Calu3 (cell line): ENCODE results near the gene CDH13. TPM values are rescaled to one million over a fixed set of nuclear protein-coding genes. Genes with fewer than 3 reads are reported as not detected.

Experiments
- BruUV-seq: library from RNA; stranded (reverse); fragments of 400-500 nt; replicated peaks from 2 replicates; lab custom pipeline; 2021; lab: Mats Ljungman, UMichigan
- CTCF ChIA-PET: fragments of 300-600 bp; sonication (Branson Sonifier 250); formaldehyde crosslinking; loops from one replicate; lab custom pipeline; 2022; ENCODE audit warnings: antibody characterized with exemption; lab: Charles Lee
- DNase-seq: peaks from one replicate; pipeline ENCODE4 v3.0.0; 2022
- H3K27ac Mint-ChIP-seq: one replicate; pipeline ENCODE4 v1.8.0; 2022; ENCODE audit warnings: mixed read lengths; ENCODE audit not compliant: unreplicated experiment
- H3K27me3 Mint-ChIP-seq: one replicate; pipeline ENCODE4 v1.8.0; 2022; ENCODE audit warnings: mixed read lengths; ENCODE audit not compliant: unreplicated experiment
- H3K36me3 Mint-ChIP-seq: one replicate; pipeline ENCODE4 v1.8.0; 2022; ENCODE audit warnings: mild to moderate bottlenecking, moderate library complexity, mixed read lengths; ENCODE audit not compliant: insufficient read depth, unreplicated experiment
- H3K4me1 Mint-ChIP-seq: one replicate; pipeline ENCODE4 v1.8.0; 2022; ENCODE audit warnings: mild to moderate bottlenecking, low read depth, mixed read lengths; ENCODE audit not compliant: unreplicated experiment
- H3K4me3 Mint-ChIP-seq: one replicate; pipeline ENCODE4 v1.8.0; 2022; ENCODE audit warnings: mild to moderate bottlenecking, low read depth, moderate library complexity, mixed read lengths; ENCODE audit not compliant: unreplicated experiment
- H3K9me3 Mint-ChIP-seq: one replicate; pipeline ENCODE4 v1.8.0; 2022; ENCODE audit warnings: low read depth, mixed read lengths; ENCODE audit not compliant: unreplicated experiment
- CTCF ChIP-seq: fragments of 200-600 bp; IDR thresholded peaks from one replicate; pipeline ENCODE4 v1.8.0; 2022; ENCODE audit warnings: antibody characterized with exemption; ENCODE audit not compliant: unreplicated experiment
- intact Hi-C: fragments of 100-400 bp; cut with micrococcal nuclease; formaldehyde crosslinking; loops from one replicate; pipeline ENCODE4 v1.10.0; 2022; ENCODE audit not compliant: unreplicated experiment
- total RNA-seq: library from RNA; stranded (reverse); gene quantifications from 2 replicates; pipeline ENCODE4 v1.2.3, GENCODE V29; 2022

CDH13 gene
- total RNA-seq, 1 experiment from 2014 or later, result not detected

DNA sequence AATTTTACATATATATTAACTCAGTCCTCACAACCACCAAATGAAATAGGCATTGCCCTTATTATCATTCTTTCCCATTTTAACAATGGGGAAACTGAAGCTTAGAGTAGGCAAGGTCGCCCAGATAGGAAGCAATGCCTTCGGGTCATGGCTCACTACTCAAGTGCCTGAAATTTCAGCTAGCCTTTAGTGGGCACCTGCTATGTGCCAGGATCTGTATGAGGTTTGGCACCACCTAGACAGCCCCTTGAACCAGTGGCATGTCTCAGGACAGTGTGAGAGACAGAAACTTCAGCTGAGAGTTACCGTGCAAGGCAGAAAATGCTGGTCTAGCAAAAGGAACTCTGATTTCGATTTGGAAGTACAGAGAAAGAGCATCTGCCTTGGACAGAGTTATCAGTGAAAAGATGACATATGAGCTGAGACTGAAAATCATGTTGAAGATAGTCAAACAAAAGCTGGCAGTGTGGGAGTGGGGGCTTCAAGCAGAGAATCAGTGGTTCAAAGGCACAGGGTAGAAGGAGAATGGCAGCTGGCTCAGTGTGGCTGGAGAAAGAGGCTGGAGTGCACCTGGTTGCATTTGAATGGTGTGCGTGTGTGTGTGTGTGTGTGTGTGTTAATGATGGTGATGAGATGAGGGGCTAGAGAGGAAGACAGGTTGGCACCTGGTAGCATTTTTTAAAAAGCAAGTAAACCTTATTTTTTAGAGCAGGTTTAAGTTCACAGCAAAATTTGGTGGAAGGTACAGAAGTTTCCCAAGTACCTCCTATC, 29.1 kb downstream of the CDH13 start:
- TF ChIP-seq CTCF, result no peak
- CTCF ChIA-PET, result interaction anchor here (0.6 kb wide), 1 partner anchor 124 kb away, joined by 3 read pairs; no protein-coding TSS in a partner anchor
- intact Hi-C loops, result no loop called here

GRCh38 chr16:82657239-82657638, 30.5 kb downstream of the CDH13 start:
- peaks cover 10% of the 10 kb centered on the region for H3K4me1 Mint-ChIP-seq
- H3K36me3 Mint-ChIP-seq, result no peaks in the 10 kb centered on the region
- intact Hi-C loops, result no loop called here
- TF ChIP-seq CTCF, result no peak
- no peak for DNase-seq
- H3K27ac Mint-ChIP-seq, result no peak overlapping the region
- H3K27me3 Mint-ChIP-seq, result peaks cover 45% of the 10 kb centered on the region
- no peak overlapping the region for H3K4me3 Mint-ChIP-seq
- BruUV-seq, result no TSS peak
- peaks cover 6% of the 10 kb centered on the region for H3K9me3 Mint-ChIP-seq
- CTCF ChIA-PET, result no interaction called here

More for the DNA sequence above, 29.1 kb downstream of the CDH13 start:
- BruUV-seq, result no TSS peak
- Mint-ChIP-seq H3K4me3 (no peak overlapping the region), H3K4me1 (peaks cover 10% of the 10 kb centered on the region), H3K9me3 (peaks cover 6% of the 10 kb centered on the region), H3K27ac (no peak overlapping the region), H3K36me3 (no peaks in the 10 kb centered on the region), H3K27me3 (peaks cover 32% of the 10 kb centered on the region)
- DNase-seq, result no peak

DNA sequence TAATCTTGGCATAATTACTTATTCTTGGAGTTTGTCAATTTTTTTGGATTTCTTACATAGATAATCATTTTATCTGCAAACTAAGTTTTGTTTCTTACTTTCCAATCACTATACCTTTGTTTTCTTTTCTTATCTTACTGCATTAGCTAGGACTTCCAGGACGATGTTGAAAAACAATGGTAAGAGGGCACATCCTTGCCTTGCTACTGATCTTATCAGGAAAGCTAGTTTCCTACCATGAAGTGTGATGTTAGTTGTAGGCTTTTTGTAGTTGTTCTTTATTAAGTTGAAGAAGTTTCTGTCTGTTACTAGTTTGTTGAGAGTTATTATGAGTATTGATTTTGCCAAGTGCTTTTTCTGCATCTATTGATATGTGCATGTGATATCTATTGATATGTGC, 31.0 kb downstream of the CDH13 start:
- H3K4me3 Mint-ChIP-seq, result no peak overlapping the region
- H3K27me3 Mint-ChIP-seq, result peaks cover 50% of the 10 kb centered on the region
- H3K27ac Mint-ChIP-seq, result no peak overlapping the region
- CTCF ChIA-PET, result no interaction called here
- no peak for DNase-seq
- no peaks in the 10 kb centered on the region for H3K36me3 Mint-ChIP-seq
- TF ChIP-seq CTCF, result no peak
- no TSS peak for BruUV-seq
- peaks cover 6% of the 10 kb centered on the region for H3K9me3 Mint-ChIP-seq
- peaks cover 10% of the 10 kb centered on the region for H3K4me1 Mint-ChIP-seq
- intact Hi-C loops, result no loop called here

GRCh38 chr16:82658796-82659195, 32.0 kb downstream of the CDH13 start:
- Mint-ChIP-seq H3K4me3 (no peak overlapping the region), H3K36me3 (no peaks in the 10 kb centered on the region), H3K9me3 (peaks cover 6% of the 10 kb centered on the region), H3K4me1 (peaks cover 3% of the 10 kb centered on the region), H3K27me3 (peaks cover 60% of the 10 kb centered on the region), H3K27ac (no peak overlapping the region)
- DNase-seq, result no peak
- CTCF ChIA-PET, result no interaction called here
- BruUV-seq, result no TSS peak
- no peak for TF ChIP-seq CTCF
- intact Hi-C loops, result no loop called here
